OCI-LY1 (cell line): ENCODE measurements around the gene FAM111B.
"Not testable (repeated sequence)": the region's sequence is repeated elsewhere in the genome, so short reads cannot be mapped to it uniquely, and the experiment has no call there.

ENCODE experiments used
- H2AFZ ChIP-seq: fragments of 200-600 bp; sonication (generic), shearing (Covaris generic); 2 replicates; pipeline ENCODE4 v1.6.0; 2014; ENCODE audit warnings: antibody characterized with exemption, mild to moderate bottlenecking, low read length
- H3F3A ChIP-seq: fragments of 200-600 bp; sonication (generic), shearing (Covaris generic); 2 replicates; pipeline ENCODE4 v1.6.0; 2014; ENCODE audit warnings: mild to moderate bottlenecking, antibody characterized with exemption, low read length, moderate library complexity; ENCODE audit not compliant: insufficient read depth
- H3K27ac ChIP-seq: fragments of 200-600 bp; sonication (generic); 2 replicates; pipeline ENCODE4 v1.5.1; 2014; ENCODE audit warnings: low read length, mixed run types, mild to moderate bottlenecking, low read depth; ENCODE audit not compliant: poor library complexity, severe bottlenecking
- H3K27me3 ChIP-seq: fragments of 200-600 bp; sonication (generic); 2 replicates; pipeline ENCODE4 v1.6.0; 2014; ENCODE audit warnings: antibody characterized with exemption, mild to moderate bottlenecking, low read length, moderate library complexity; ENCODE audit not compliant: insufficient read depth
- H3K36me3 ChIP-seq: fragments of 200-600 bp; sonication (generic); 2 replicates; pipeline ENCODE4 v1.6.1; 2014; ENCODE audit warnings: mild to moderate bottlenecking, antibody characterized with exemption, low read length, moderate library complexity, mixed read lengths; ENCODE audit not compliant: insufficient read depth
- H3K4me1 ChIP-seq: fragments of 200-600 bp; sonication (generic); 2 replicates; pipeline ENCODE4 v1.5.1; 2014; ENCODE audit warnings: mild to moderate bottlenecking, low read length, moderate library complexity; ENCODE audit not compliant: insufficient read depth, severe bottlenecking
- H3K4me2 ChIP-seq: fragments of 200-600 bp; sonication (generic), shearing (Covaris generic); 2 replicates; pipeline ENCODE4 v1.6.1; 2014; ENCODE audit warnings: low read length
- H3K4me3 ChIP-seq: fragments of 200-600 bp; sonication (generic); 2 replicates; pipeline ENCODE4 v1.5.1; 2014; ENCODE audit warnings: low read length, low read depth, mild to moderate bottlenecking, mixed read lengths; ENCODE audit not compliant: poor library complexity, severe bottlenecking
- H3K79me2 ChIP-seq: fragments of 200-600 bp; shearing (Covaris generic); 2 replicates; pipeline ENCODE4 v1.6.1; 2016; ENCODE audit warnings: mixed run types, low read length, mixed read lengths; ENCODE audit not compliant: insufficient read depth
- H3K9ac ChIP-seq: fragments of 200-600 bp; sonication (generic), shearing (Covaris generic); 2 replicates; pipeline ENCODE4 v1.6.1; 2014; ENCODE audit warnings: mild to moderate bottlenecking, low read length, mixed read lengths
- H3K9me2 ChIP-seq: fragments of 200-600 bp; sonication (generic), shearing (Covaris generic); 2 replicates; pipeline ENCODE4 v1.6.1; 2014; ENCODE audit warnings: low read depth, mild to moderate bottlenecking, low read length, mixed read lengths
- H3K9me3 ChIP-seq: fragments of 200-600 bp; shearing (Covaris generic); 2 replicates; pipeline ENCODE4 v1.6.1; 2014; ENCODE audit warnings: low read length, mixed read lengths
- H4K20me1 ChIP-seq: fragments of 200-600 bp; sonication (generic), shearing (Covaris generic); 2 replicates; pipeline ENCODE4 v1.6.0; 2016; ENCODE audit warnings: mild to moderate bottlenecking, low read length; ENCODE audit not compliant: insufficient read depth
- EZH2 ChIP-seq: fragments of 200-600 bp; sonication (generic), shearing (Covaris generic); IDR thresholded peaks from 2 replicates; pipeline ENCODE4 v1.8.0; 2017; ENCODE audit warnings: borderline replicate concordance, mixed run types, mild to moderate bottlenecking, antibody characterized with exemption, low read length, moderate library complexity, mixed read lengths
- TF ChIP-seq, protein P1 (sequence below): fragments of 200-600 bp; sonication (generic), shearing (Covaris generic); IDR thresholded peaks from 2 replicates; pipeline ENCODE4 v1.5.1; 2017; ENCODE audit warnings: mild to moderate bottlenecking, antibody characterized with exemption, low read length, moderate library complexity, mixed read lengths

Gene FAM111B

DNA sequence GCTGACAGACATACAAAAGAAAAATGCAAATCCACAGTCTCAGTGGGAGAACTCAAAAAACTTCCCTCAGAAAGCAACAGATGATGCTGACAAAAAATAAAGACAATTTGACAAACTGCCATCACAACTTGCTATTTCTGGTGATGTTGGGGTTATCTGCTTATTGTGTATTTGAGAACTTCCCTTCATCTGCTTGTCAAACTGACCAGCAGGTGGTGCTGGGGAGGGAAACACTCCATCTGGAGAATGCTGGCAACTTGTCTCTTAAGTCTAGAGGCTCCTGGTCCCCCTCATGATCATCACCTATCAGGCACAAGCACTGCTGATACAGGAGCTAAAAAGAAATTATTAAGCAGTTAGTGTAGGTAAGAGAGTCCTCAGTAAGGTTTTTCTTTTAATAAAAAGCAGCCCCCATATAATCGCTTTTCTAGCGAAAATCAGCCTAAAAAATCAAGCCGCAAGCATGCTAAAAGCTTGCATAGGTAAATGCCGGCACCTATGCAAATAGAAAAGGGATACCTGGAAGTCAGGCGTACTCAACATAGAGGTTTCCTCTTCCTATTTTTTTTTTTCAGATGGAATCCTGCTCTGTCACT, 9.8 kb upstream of the FAM111B start:
- Histone ChIP-seq H3K36me3 (peaks cover 68% of the 10 kb centered on the region), H3F3A (no peaks in the 10 kb centered on the region), H3K4me2 (peak overlapping the region; percentile 98), H3K27ac (peak overlapping the region; percentile 98), H4K20me1 (no peaks in the 10 kb centered on the region), H3K9ac (peak overlapping the region; percentile 55), H3K9me2 (no peaks in the 10 kb centered on the region), H3K27me3 (no peaks in the 10 kb centered on the region), H3K9me3 (no peaks in the 10 kb centered on the region), H3K4me3 (peak overlapping the region; percentile 83), H2AFZ (no peak overlapping the region), H3K4me1 (peaks cover 55% of the 10 kb centered on the region), H3K79me2 (peaks cover 33% of the 10 kb centered on the region)
- TF ChIP-seq EZH2, result no peak
- TF ChIP-seq, protein P1, sequence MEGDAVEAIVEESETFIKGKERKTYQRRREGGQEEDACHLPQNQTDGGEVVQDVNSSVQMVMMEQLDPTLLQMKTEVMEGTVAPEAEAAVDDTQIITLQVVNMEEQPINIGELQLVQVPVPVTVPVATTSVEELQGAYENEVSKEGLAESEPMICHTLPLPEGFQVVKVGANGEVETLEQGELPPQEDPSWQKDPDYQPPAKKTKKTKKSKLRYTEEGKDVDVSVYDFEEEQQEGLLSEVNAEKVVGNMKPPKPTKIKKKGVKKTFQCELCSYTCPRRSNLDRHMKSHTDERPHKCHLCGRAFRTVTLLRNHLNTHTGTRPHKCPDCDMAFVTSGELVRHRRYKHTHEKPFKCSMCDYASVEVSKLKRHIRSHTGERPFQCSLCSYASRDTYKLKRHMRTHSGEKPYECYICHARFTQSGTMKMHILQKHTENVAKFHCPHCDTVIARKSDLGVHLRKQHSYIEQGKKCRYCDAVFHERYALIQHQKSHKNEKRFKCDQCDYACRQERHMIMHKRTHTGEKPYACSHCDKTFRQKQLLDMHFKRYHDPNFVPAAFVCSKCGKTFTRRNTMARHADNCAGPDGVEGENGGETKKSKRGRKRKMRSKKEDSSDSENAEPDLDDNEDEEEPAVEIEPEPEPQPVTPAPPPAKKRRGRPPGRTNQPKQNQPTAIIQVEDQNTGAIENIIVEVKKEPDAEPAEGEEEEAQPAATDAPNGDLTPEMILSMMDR, result peak; percentile 67

DNA sequence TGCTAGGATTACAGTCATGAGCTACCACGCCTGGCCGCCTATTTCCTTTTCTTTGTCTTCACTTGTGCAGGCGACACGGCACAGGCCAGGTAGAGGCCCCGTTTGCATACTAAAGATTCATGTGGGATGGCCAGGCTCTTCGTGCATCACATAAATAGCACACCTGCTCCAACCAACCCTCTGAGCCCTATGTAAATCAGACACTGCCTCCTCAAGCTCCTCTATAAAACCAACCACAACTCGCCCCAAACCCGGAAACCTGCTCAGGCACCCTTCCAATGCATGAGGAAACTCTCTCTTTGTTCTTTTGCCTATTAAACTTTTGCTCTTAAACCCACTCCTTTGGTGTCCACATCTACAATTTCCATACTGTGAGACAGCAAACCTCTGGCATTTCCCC, 9.1 kb upstream of the FAM111B start:
- Histone ChIP-seq H3K4me1 (peaks cover 60% of the 10 kb centered on the region), H3K36me3 (peaks cover 61% of the 10 kb centered on the region), H3K27ac (peak overlapping the region; percentile 98), H3K79me2 (peaks cover 33% of the 10 kb centered on the region), H3K9ac (peak overlapping the region; percentile 55; the same call in 1 of the 2 replicates), H3K4me3 (peak overlapping the region; percentile 83), H3K4me2 (peak overlapping the region; percentile 98)
- not testable (repeated sequence) for H3K27me3 ChIP-seq, H4K20me1 ChIP-seq, H3K9me2 ChIP-seq, H3K9me3 ChIP-seq, H2AFZ ChIP-seq, H3F3A ChIP-seq

DNA sequence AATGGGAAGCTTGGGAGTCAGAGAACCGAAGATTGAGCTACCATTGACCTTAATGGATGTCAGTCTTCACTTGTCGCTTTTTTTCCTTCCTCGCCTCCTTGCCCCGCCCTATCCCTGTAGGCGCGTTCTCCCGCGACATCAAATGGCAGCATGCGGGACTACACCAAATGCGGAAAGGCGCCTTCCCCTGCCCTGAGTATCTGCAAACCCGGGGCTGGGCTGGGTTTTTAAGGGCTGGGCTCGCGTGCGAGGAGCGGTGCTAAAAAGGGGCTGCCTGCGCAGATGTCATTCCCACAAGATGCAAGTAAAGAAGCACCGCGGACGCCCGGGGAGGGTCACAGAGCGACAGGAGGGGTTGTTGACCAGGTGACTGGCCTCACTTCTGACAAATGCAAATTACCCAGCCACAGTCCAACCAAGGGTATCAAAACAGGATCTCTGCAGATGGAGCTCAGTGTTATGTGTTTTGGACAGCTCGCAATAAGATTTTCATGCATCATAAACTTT, 4.7 kb upstream of the FAM111B start:
- Histone ChIP-seq H3K4me2 (peak overlapping the region; percentile 98), H3K4me3 (peak overlapping the region; percentile 83), H3K27ac (peak overlapping the region; percentile 98), H3F3A (no peaks in the 10 kb centered on the region), H3K9me3 (no peaks in the 10 kb centered on the region), H4K20me1 (no peaks in the 10 kb centered on the region), H3K27me3 (no peaks in the 10 kb centered on the region), H3K4me1 (peaks cover 71% of the 10 kb centered on the region), H3K9me2 (no peaks in the 10 kb centered on the region), H2AFZ (no peak overlapping the region), H3K9ac (peak overlapping the region; percentile 77), H3K36me3 (peaks cover 20% of the 10 kb centered on the region), H3K79me2 (peaks cover 28% of the 10 kb centered on the region)
- TF ChIP-seq, protein P1, result peak; percentile 46
- no peak for TF ChIP-seq EZH2

DNA sequence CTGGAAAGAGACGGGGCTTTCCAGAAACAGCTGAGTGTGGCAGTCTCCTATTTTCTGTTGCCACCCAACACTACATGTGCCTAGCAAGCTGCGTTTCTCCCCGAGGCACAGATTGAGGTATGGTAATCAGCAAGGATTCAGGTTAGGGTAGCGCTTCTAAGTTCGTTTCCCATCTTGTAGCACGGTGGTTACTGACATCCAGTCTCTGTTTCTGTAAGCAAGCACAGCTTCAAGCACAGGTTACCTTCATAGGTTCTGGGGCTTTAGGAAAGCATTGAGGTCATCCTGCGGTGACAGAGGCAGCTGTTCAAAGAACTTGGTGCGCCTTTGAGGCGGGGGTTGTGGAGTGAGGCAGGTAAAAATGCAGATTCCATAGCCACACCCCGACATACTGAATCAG, 684 bp downstream of the FAM111B start:
- Histone ChIP-seq H3K36me3 (peaks cover 53% of the 10 kb centered on the region), H3K9ac (peak overlapping the region; percentile 86), H3K4me3 (peak overlapping the region; percentile 83), H3K4me1 (peaks cover 83% of the 10 kb centered on the region), H3K79me2 (peaks cover 48% of the 10 kb centered on the region), H3K27ac (peak overlapping the region; percentile 98), H3K4me2 (peak overlapping the region; percentile 98)
- not testable (repeated sequence) for H3K27me3 ChIP-seq, H2AFZ ChIP-seq, H3K9me3 ChIP-seq, H3F3A ChIP-seq, H3K9me2 ChIP-seq, H4K20me1 ChIP-seq
